Measurements from ENCODE around the gene SUMO2. TPM values are rescaled to one million over a fixed set of nuclear protein-coding genes. Genes with fewer than 3 reads are reported as not detected.

SUMO2 gene
- total RNA-seq (ENCODE audit: low replicate concordance), result 148 and 219 TPM in 2 replicates

DNA sequence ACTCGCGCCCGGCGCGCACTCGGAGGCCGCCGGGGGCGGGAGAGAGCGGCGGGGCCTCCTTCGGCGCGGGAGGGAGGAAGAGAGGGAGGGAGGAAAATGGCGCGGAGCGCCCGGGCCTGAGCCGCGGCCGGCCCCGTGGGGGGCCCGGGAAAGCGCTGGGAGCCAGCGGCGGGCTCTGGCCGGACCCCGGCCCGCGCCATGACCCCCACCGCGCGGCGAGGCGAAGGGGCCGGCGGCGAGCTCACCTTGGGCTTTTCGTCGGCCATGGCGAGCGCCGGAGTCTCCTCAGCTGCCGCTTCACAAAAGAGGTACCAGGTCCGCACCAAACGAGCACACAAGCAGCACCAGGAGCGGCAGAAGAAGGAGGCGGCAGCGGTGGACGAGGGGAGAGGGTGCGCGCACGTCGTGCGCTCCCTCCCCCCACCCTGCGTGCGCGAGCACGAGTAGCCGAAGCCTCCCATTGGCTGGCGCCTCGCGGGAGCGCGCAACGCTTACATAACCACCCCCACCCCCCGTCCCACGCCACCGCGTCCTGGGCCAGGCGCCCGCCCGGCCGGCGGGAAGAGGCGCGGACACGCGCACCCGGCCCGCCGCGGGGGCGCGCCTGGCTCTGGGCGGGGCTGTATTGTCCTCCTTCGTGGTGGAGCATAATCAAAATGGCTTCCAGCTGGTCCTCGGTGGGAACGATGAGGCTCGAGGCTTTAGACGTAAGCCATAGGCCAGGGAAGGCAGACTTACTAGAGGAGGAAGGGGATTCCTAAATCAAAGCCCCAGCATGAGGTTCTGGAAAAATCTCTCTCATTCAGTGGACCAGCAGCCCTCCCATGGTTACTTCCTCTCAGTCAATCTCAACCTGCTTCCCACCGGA is at the start of gene SUMO2:
SUMO2 (minus strand) TSS at position 391 of the 868 bp plus-strand sequence; CDS start at position 266, 125 bp downstream.

DNA sequence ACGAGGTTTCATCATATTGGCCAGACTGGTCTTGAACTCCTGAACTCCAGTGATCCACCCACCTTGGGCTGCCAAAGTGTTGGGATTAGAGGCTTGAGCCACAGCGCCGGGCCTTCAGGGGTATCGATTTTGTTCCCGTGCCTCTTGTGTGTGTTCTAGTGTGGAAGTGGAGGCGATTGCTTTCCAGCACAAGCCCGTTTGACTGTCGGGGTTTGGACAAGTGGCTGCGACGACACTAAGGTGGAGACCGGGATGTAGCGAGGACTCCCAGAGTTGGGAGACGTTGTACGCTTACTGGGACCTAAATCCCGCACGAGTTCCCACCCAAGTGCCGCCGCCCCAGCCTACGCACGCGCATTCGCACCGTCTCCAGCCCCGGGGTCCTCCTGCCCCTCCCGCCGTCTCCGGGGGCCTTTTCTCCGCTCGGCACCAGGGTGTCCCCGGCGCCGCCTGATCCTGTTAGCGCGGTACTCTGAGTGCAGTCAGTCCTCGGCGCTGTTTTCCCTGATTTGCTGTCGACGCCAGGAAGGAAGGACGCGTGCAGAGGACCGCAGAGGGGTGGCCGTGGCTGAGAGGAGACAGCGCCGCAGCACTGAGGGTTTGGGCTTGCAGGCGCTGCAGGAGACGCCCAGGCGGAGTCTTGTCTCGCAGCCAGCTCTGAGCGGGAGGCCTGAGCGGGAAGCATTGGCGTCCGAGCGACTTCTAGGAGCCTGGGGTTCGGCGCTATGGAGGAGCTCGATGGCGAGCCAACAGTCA is 22.5 kb upstream of the SUMO2 start, which contains the start of gene NUP85:
NUP85 (plus strand) TSS at position 643 of the 756 bp plus-strand sequence; CDS start at position 726, 83 bp downstream.

GRCh38 chr17:75154195-75155106 is 28.3 kb downstream of the SUMO2 start, which contains the start of gene JPT1:
JPT1 (minus strand) TSS chr17:75154512; CDS start chr17:75154397, 115 bp downstream.

DNA sequence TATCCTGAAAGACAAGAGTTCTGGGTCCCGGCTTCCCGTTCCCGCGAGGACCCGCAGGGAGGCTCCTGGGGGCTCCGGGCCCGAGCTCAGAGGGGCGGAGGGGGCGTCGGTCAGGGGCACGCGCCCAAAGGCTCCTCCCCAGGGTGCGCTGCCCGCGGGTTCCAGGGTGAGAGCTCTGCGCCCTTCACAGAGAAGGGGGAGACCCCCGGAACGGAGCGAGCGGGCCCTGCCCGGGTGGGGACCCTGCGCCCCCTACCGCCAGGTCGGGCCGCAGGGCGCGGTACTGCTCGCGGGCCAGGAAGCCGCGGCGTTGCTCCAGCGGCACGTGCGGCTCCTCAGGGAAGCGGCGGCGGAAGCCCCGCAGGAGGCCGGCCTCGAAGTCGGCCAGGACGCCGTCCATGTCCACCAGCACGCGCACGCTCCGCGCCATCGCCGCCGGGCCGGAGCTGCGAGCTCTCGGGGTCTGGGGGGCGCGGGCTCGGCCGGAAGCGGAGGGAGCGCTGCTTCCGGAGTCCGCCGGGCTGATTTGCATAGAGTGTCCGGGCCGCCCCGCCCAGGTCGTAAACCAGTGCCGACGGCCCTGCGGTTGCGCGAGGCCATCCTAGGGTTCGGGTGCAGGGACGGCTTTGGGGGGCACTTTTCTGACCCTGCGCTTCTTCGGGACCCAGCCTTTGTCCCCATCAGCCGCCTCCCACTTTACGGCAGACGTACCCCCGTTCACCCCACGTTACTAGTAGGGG is 51.3 kb downstream of the SUMO2 start, which contains the start of gene NT5C:
NT5C (minus strand) TSS at position 465 of the 740 bp plus-strand sequence; CDS start at position 430, 35 bp downstream.

Other genes with a start within 250 kb of the SUMO2 start
- not detected in 2 replicates for gene OTOP3, start 247.1 kb downstream of the SUMO2 start, total RNA-seq (ENCODE audit: low replicate concordance)
- 0.23 and 0.90 TPM in 2 replicates for gene HID1, start 210.2 kb downstream of the SUMO2 start, total RNA-seq (ENCODE audit: low replicate concordance)
- gene CDR2L, start 195.3 kb downstream of the SUMO2 start, total RNA-seq (ENCODE audit: low replicate concordance), result 5.4 and 14.8 TPM in 2 replicates
- gene MRPL58, start 170.3 kb downstream of the SUMO2 start, total RNA-seq (ENCODE audit: low replicate concordance), result 17.1 and 27.8 TPM in 2 replicates
- gene ATP5PD, start 136.0 kb downstream of the SUMO2 start, total RNA-seq (ENCODE audit: low replicate concordance), result 236 and 296 TPM in 2 replicates
- gene KCTD2, start 135.7 kb downstream of the SUMO2 start, total RNA-seq (ENCODE audit: low replicate concordance), result 10.4 and 26.4 TPM in 2 replicates
- 0.60 and 2.8 TPM in 2 replicates for gene SLC16A5, start 95.0 kb downstream of the SUMO2 start, total RNA-seq (ENCODE audit: low replicate concordance)
- 2.0 and 2.1 TPM in 2 replicates for gene ARMC7, start 73.0 kb downstream of the SUMO2 start, total RNA-seq (ENCODE audit: low replicate concordance)
- 20.4 and 54.6 TPM in 2 replicates for gene NT5C, start 51.2 kb downstream of the SUMO2 start, total RNA-seq (ENCODE audit: low replicate concordance)
- 16.0 and 107 TPM in 2 replicates for gene JPT1, start 28.4 kb downstream of the SUMO2 start, total RNA-seq (ENCODE audit: low replicate concordance)
- gene NUP85, start 22.7 kb upstream of the SUMO2 start, total RNA-seq (ENCODE audit: low replicate concordance), result 24.6 and 28.5 TPM in 2 replicates
- 10.5 and 18.5 TPM in 2 replicates for gene GGA3, start 78.6 kb upstream of the SUMO2 start, total RNA-seq (ENCODE audit: low replicate concordance)
- gene MRPS7, start 78.9 kb upstream of the SUMO2 start, total RNA-seq (ENCODE audit: low replicate concordance), result 34.2 and 58.6 TPM in 2 replicates
- 7.1 and 10.4 TPM in 2 replicates for gene MIF4GD, start 88.3 kb upstream of the SUMO2 start, total RNA-seq (ENCODE audit: low replicate concordance)
- gene SLC25A19, start 106.5 kb upstream of the SUMO2 start, total RNA-seq (ENCODE audit: low replicate concordance), result 4.9 and 5.4 TPM in 2 replicates
- gene GRB2, start 222.7 kb upstream of the SUMO2 start, total RNA-seq (ENCODE audit: low replicate concordance), result 30.5 and 66.1 TPM in 2 replicates

Measured in smooth muscle cell of the coronary artery (primary cell).